Sigmoid colon (tissue), 7 donors: ENCODE data around the gene TPI1. TPM values are rescaled to one million over a fixed set of nuclear protein-coding genes. Genes with fewer than 3 reads are reported as not detected.

Source experiments
- DNase-seq: peaks from one replicate; pipeline ENCODE4 v3.0.0-alpha.2; 2019
- H3K27ac ChIP-seq, 4 donors: fragments of 200-600 bp; sonication (generic); one replicate each; pipeline ENCODE4 v1.5.1; 2016 to 2019; ENCODE audit warnings: mild to moderate bottlenecking in 1 of 4
- H3K27me3 ChIP-seq, 3 donors: fragments of 200-600 bp; sonication (generic); one replicate each; pipeline ENCODE4 v1.5.1; 2019; ENCODE audit warnings: mild to moderate bottlenecking in 1 of 3
- H3K36me3 ChIP-seq, 4 donors: fragments of 200-600 bp; sonication (generic); one replicate each; pipeline ENCODE4 v1.5.1; 2016 to 2019
- H3K4me1 ChIP-seq, 4 donors: fragments of 200-600 bp; sonication (generic); one replicate each; pipeline ENCODE4 v1.5.1; 2017 to 2019
- H3K4me3 ChIP-seq, 4 donors: fragments of 200-600 bp; sonication (generic); one replicate each; pipeline ENCODE4 v1.5.1; 2017 to 2019; ENCODE audit warnings: mild to moderate bottlenecking in 2 of 4, moderate library complexity in 1 of 4
- H3K9me3 ChIP-seq, 4 donors: fragments of 200-600 bp in 3 of 4; sonication (generic) in 3 of 4; one replicate each; pipeline versions ENCODE4 v1.5.1 to v1.6.1; 2013 to 2019
- CTCF ChIP-seq, 4 experiments: fragments of 450-650 bp in 3 of 4; fragments of 200-600 bp in 1 of 4; IDR thresholded peaks; one replicate each; pipeline ENCODE4 v1.5.1; 2016 to 2019; ENCODE audit warnings: antibody characterized with exemption in 4 of 4, mild to moderate bottlenecking in 3 of 4, moderate library complexity in 2 of 4
- EP300 ChIP-seq, 4 donors: sonication (generic); formaldehyde crosslinking; IDR thresholded peaks; one replicate each; pipeline ENCODE4 v1.6.1; 2017; ENCODE audit warnings: antibody characterized with exemption in 4 of 4
- POLR2A ChIP-seq, 2 donors: fragments of 450-650 bp; IDR thresholded peaks; one replicate each; pipeline ENCODE4 v1.6.1; 2016; ENCODE audit warnings: antibody characterized with exemption in 2 of 2, mild to moderate bottlenecking in 2 of 2, moderate library complexity in 2 of 2
- POLR2AphosphoS5 ChIP-seq, 4 donors: sonication (generic); formaldehyde crosslinking; IDR thresholded peaks; one replicate each; pipeline ENCODE4 v1.6.1; 2017; ENCODE audit warnings: antibody characterized with exemption in 4 of 4
- WGBS, 2 donors: extraction: QIAGEN DNeasy Blood & Tissue Kit; methylation state at CpG; one replicate each; pipeline ENCODE4 v1.1.7; 2013; 5-methylcytosine and 5-hydroxymethylcytosine counted together
- intact Hi-C: fragments of 100-400 bp; cut with DNase I; formaldehyde crosslinking; loops from one replicate; pipeline ENCODE4 v1.15.1; 2023
- polyA plus RNA-seq, 3 donors: library from polyadenylated mRNA; stranded (reverse); fragments of 200-250 nt; gene quantifications; one replicate each; pipeline ENCODE4 v1.2.3, GENCODE V29; 2013
- total RNA-seq, 4 donors: library from RNA; depleted of rRNA; stranded (reverse); fragments of >200 nt; gene quantifications; one replicate each; pipeline ENCODE4 v1.1.0, GENCODE V29; 2016
- donor health status: healthy with polysubstance abuse.
- donor health status: Bipolar disorder and iron deficiency.
- donor health status: healthy.

Gene TPI1
- total and polyA plus RNA-seq, 7 donors = 194 to 994 (median 345) TPM

- TF ChIP-seq POLR2AphosphoS5 (IDR thresholded peaks at IDR 0.05) = no peak
- TF ChIP-seq CTCF (IDR thresholded peaks at IDR 0.05) = no peak
- TF ChIP-seq EP300 (IDR thresholded peaks at IDR 0.05) = no peak
- Histone ChIP-seq H3K36me3 (peaks cover 0 to 5% (median under 1%) of the 10 kb centered on the region in 4 donors), H3K27me3 (no peaks in the 10 kb centered on the region), H3K4me3 (no peak overlapping the region), H3K4me1 (peaks cover 3 to 62% (median 44%) of the 10 kb centered on the region in 4 donors), H3K27ac (peak overlapping the region in 1 of 4 donors; percentile 91), H3K9me3 (no peaks in the 10 kb centered on the region)
- intact Hi-C loops = loop anchor here (5.0 kb wide), 2 partner anchors 59 to 209 kb away; partner anchors contain the start of gene PTMS
- DNase-seq = no peak
- 76 to 85% methylated on average over 17 of the region's 17 CpGs for WGBS, 2 donors
These were observed 41.1 kb upstream of the TPI1 start for GRCh38 chr12:6826125-6826733.

- Histone ChIP-seq H3K9me3 (no peaks in the 10 kb centered on the region), H3K4me1 (peaks cover 3 to 58% (median 41%) of the 10 kb centered on the region in 4 donors), H3K36me3 (peaks cover 0 to 12% (median 6%) of the 10 kb centered on the region in 4 donors), H3K27ac (peak overlapping the region; percentile 80 to 91 (median 86)), H3K4me3 (no peak overlapping the region), H3K27me3 (no peaks in the 10 kb centered on the region)
- intact Hi-C loops = loop anchor here (5.0 kb wide), 2 partner anchors 60 to 210 kb away; partner anchors contain the start of gene PTMS
- 81 to 85% methylated on average over 22 of the region's 22 CpGs for WGBS, 2 donors
- TF ChIP-seq POLR2A (IDR thresholded peaks at IDR 0.05) = no peak
- TF ChIP-seq POLR2AphosphoS5 (IDR thresholded peaks at IDR 0.05) = no peak
- no peak for TF ChIP-seq EP300 (IDR thresholded peaks at IDR 0.05)
- TF ChIP-seq CTCF (IDR thresholded peaks at IDR 0.05) = no peak
- no peak for DNase-seq
These were observed 40.4 kb upstream of the TPI1 start for GRCh38 chr12:6826734-6827436.

DNA sequence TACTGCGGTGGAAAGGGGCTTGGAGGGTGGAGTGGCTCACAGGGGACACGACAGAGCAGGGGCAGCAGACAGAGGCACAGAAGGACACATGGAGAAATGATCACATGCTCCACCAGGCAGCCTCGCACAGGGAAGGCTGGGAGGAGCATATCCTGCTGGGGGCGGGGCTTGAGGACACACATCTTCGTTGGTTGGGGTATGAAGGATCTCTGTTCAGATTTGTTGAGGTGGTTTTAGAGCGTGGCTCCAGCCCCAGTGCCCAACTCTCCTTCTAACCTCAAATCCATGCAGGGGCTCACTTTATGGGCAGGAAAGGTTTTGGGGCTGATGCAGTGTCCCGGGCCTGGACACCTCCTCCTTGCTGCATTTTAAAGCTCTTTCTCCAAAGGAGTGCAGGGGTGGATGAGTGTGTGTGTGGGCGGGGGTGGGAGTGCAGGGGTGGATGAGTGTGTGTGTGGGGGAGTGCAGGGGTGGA, 39.9 kb upstream of the TPI1 start:
- 4 to 12% methylated on average over 8 of the region's 8 CpGs for WGBS, 2 donors

More for the DNA sequence above, 39.9 kb upstream of the TPI1 start:
- H3K9me3 ChIP-seq = no peaks in the 10 kb centered on the region
- intact Hi-C loops = loop anchor here (5.0 kb wide), 2 partner anchors 60 to 210 kb away; partner anchors contain the start of gene PTMS
- peaks cover 0 to 18% (median 6%) of the 10 kb centered on the region in 4 donors for H3K36me3 ChIP-seq
- peak overlapping the region; percentile 80 to 91 (median 86) for H3K27ac ChIP-seq
- peak; percentile 97 for DNase-seq
- H3K4me3 ChIP-seq = peak overlapping the region in 1 of 4 donors; percentile 69
- TF ChIP-seq POLR2A (IDR thresholded peaks at IDR 0.05) (no peak), EP300 (IDR thresholded peaks at IDR 0.05) (no peak), POLR2AphosphoS5 (IDR thresholded peaks at IDR 0.05) (peak in 1 of 4 donors; percentile 67), CTCF (IDR thresholded peaks at IDR 0.05) (no peak)
- no peaks in the 10 kb centered on the region for H3K27me3 ChIP-seq
- peaks cover 3 to 52% (median 35%) of the 10 kb centered on the region in 4 donors for H3K4me1 ChIP-seq
